Kidney glomerular epithelial cell (primary cell): ENCODE results near the gene FAM193B.
"Not testable (repeated sequence)": the region's sequence is repeated elsewhere in the genome, so short reads cannot be mapped to it uniquely, and the experiment has no call there.

Source experiments
- DNase-seq: peaks from one replicate; lab custom pipeline; 2025; lab: John Stamatoyannopoulos, UW

Gene FAM193B

GRCh38 chr5:177537389-177538361 is 16.7 kb downstream of the FAM193B start:
- DNase-seq, result peak; percentile 86

GRCh38 chr5:177536386-177536785 is 18.0 kb downstream of the FAM193B start:
- DNase-seq, result no peak

- no peak for DNase-seq
Observed at GRCh38 chr5:177535125-177535524, 19.2 kb downstream of the FAM193B start.

GRCh38 chr5:177534433-177534832 is 19.9 kb downstream of the FAM193B start:
- not testable (repeated sequence) for DNase-seq

GRCh38 chr5:177531209-177531940 is 23.0 kb downstream of the FAM193B start:
- DNase-seq, result no peak

- DNase-seq, result no peak
Observed at GRCh38 chr5:177530638-177531037, 23.7 kb downstream of the FAM193B start.

- DNase-seq, result no peak
Observed at GRCh38 chr5:177529247-177530203, 24.8 kb downstream of the FAM193B start.

GRCh38 chr5:177528631-177529030 is 25.7 kb downstream of the FAM193B start:
- no peak for DNase-seq

GRCh38 chr5:177527595-177527994 is 26.8 kb downstream of the FAM193B start:
- DNase-seq, result no peak

- DNase-seq, result no peak
Observed at GRCh38 chr5:177526791-177527190, 27.6 kb downstream of the FAM193B start.

- no peak for DNase-seq
Observed at GRCh38 chr5:177526191-177526590, 28.2 kb downstream of the FAM193B start.

- DNase-seq, result no peak
Observed at GRCh38 chr5:177524941-177525655, 29.3 kb downstream of the FAM193B start.

- DNase-seq, result no peak
Observed at GRCh38 chr5:177524539-177524900, 29.8 kb downstream of the FAM193B start.

- no peak for DNase-seq
Observed at GRCh38 chr5:177523711-177524538, 30.4 kb downstream of the FAM193B start.

GRCh38 chr5:177520916-177521513 is 33.3 kb downstream of the FAM193B start:
- no peak for DNase-seq

- no peak for DNase-seq
Observed at GRCh38 chr5:177520271-177520670, 34.1 kb downstream of the FAM193B start.

- no peak for DNase-seq
Observed at GRCh38 chr5:177519463-177520235, 34.7 kb downstream of the FAM193B start.

GRCh38 chr5:177516601-177517568 is 37.5 kb downstream of the FAM193B start, which contains the start of gene DDX41:
DDX41 (minus strand) TSS chr5:177516961; CDS start chr5:177516945, 16 bp downstream.
- peak; percentile 98 for DNase-seq
